GM12878 (cell line): ENCODE measurements around the gene VTI1A. TPM values are rescaled to one million over a fixed set of nuclear protein-coding genes. Genes with fewer than 3 reads are reported as not detected.

Experiments used
- ATAC-seq: fragments of 200-7000 bp; cut with Tn5 transposase; 3 replicates; pipeline ENCODE4 v1.9.1; 2020; ENCODE audit warnings: mild to moderate bottlenecking, moderate library complexity
- BruUV-seq: library from RNA; stranded (reverse); fragments of 400-500 nt; replicated peaks from 2 replicates; lab custom pipeline; 2021; lab: Mats Ljungman, UMichigan
- CTCF ChIA-PET: fragments of 300-600 bp; sonication (Branson Sonifier 250); formaldehyde crosslinking; extraction: SDS; loops from one replicate; lab custom pipeline; 2021; ENCODE audit warnings: inconsistent platforms; lab: Yijun Ruan, JAX
- POLR2A ChIA-PET: fragments of 350-600 bp; formaldehyde crosslinking; extraction: SDS; loops from one replicate; lab custom pipeline; 2021; ENCODE audit warnings: inconsistent platforms; lab: Charles Lee
- RAD21 ChIA-PET: fragments of 300-600 bp; sonication (Branson Sonifier 250); formaldehyde crosslinking; loops from one replicate; lab custom pipeline; 2023; ENCODE audit warnings: antibody characterized with exemption; ENCODE audit not compliant: unreplicated experiment; lab: Charles Lee
- SMC1A ChIA-PET: fragments of 300-600 bp; sonication (Branson Sonifier 250); formaldehyde crosslinking; loops from one replicate; lab custom pipeline; 2023; ENCODE audit not compliant: unreplicated experiment, uncharacterized antibody; lab: Charles Lee
- DNase-seq: peaks from one replicate; pipeline ENCODE4 v3.0.0-alpha.2; 2011; ENCODE audit warnings: low read depth, low spot score
- FAIRE-seq: peaks from 3 replicates; lab custom pipeline; 2011; peaks lifted over from hg19 to GRCh38; lab: Jason Lieb, UNC
- H2AFZ ChIP-seq: 2 replicates; pipeline ENCODE4 v1.6.0; 2011; ENCODE audit warnings: low read depth, low read length, control low read depth; ENCODE audit not compliant: control insufficient read depth
- H3K27ac ChIP-seq: 2 replicates; pipeline ENCODE4 v1.5.1; 2011; ENCODE audit warnings: control low read depth; ENCODE audit not compliant: control insufficient read depth, insufficient read depth
- H3K27me3 ChIP-seq, 2 experiments: replicated peaks in 1 of 2; 2 replicates each; pipeline versions ENCODE4 v1.6.0 to v1.6.1; 2011; ENCODE audit warnings: low read length in 1 of 2; ENCODE audit not compliant: control insufficient read depth in 2 of 2, insufficient read depth in 2 of 2
- H3K36me3 ChIP-seq, 2 experiments: 2 replicates each; pipeline ENCODE4 v1.5.1; 2011; ENCODE audit warnings: low read length in 1 of 2; ENCODE audit not compliant: control insufficient read depth in 2 of 2, insufficient read depth in 2 of 2
- H3K4me1 ChIP-seq: 2 replicates; pipeline ENCODE4 v1.6.1; 2011; ENCODE audit warnings: mild to moderate bottlenecking, low read length, moderate library complexity, mixed read lengths; ENCODE audit not compliant: control insufficient read depth, insufficient read depth
- H3K4me2 ChIP-seq: 2 replicates; pipeline ENCODE4 v1.6.0; 2011; ENCODE audit warnings: control low read depth; ENCODE audit not compliant: control insufficient read depth, insufficient read depth
- H3K4me3 ChIP-seq: fragments of 200-600 bp; sonication (generic); 2 replicates; pipeline ENCODE4 v1.5.1; 2016
- H3K79me2 ChIP-seq: 2 replicates; pipeline ENCODE4 v1.6.0; 2011; ENCODE audit warnings: low read length; ENCODE audit not compliant: control insufficient read depth, insufficient read depth
- H3K9ac ChIP-seq: 2 replicates; pipeline ENCODE4 v1.8.0; 2011; ENCODE audit warnings: low read length, control low read depth, mixed read lengths; ENCODE audit not compliant: control insufficient read depth, insufficient read depth
- H3K9me3 ChIP-seq: replicated peaks from 3 replicates; pipeline ENCODE4 v1.5.1; 2011; ENCODE audit warnings: mild to moderate bottlenecking, low read length; ENCODE audit not compliant: control insufficient read depth, insufficient read depth
- H4K20me1 ChIP-seq: 2 replicates; pipeline ENCODE4 v1.6.0; 2011; ENCODE audit not compliant: control insufficient read depth, insufficient read depth
- BACH1 ChIP-seq: fragments of 450-650 bp; IDR thresholded peaks from 2 replicates; pipeline ENCODE4 v1.6.1; 2017; ENCODE audit warnings: mild to moderate bottlenecking, borderline replicate concordance
- BCLAF1 ChIP-seq: fragments of 450-650 bp; IDR thresholded peaks from 2 replicates; pipeline ENCODE4 v1.6.1; 2017; ENCODE audit warnings: antibody characterized with exemption, mild to moderate bottlenecking, moderate library complexity
- IKZF2 ChIP-seq, 2 experiments: fragments of 450-650 bp; IDR thresholded peaks; 2 replicates each; pipeline ENCODE4 v1.6.1; 2017; ENCODE audit warnings: mild to moderate bottlenecking in 2 of 2, moderate library complexity in 2 of 2
- NKRF ChIP-seq: fragments of 450-650 bp; conservative IDR thresholded peaks from 2 replicates; pipeline ENCODE4 v1.6.1; 2017; ENCODE audit warnings: mild to moderate bottlenecking, moderate library complexity
- PAX8 ChIP-seq: fragments of 450-650 bp; IDR thresholded peaks from 2 replicates; pipeline ENCODE4 v1.6.1; 2017; ENCODE audit warnings: mild to moderate bottlenecking, moderate library complexity
- POLR2AphosphoS5 ChIP-seq: IDR thresholded peaks from 2 replicates; pipeline ENCODE4 v1.6.1; 2011; ENCODE audit warnings: mild to moderate bottlenecking, low read length, inconsistent platforms
- RB1 ChIP-seq: fragments of 450-650 bp; formaldehyde crosslinking; IDR thresholded peaks from 2 replicates; pipeline ENCODE4 v1.6.1; 2017; ENCODE audit warnings: mild to moderate bottlenecking, borderline replicate concordance
- RELA ChIP-seq: fragments of 450-650 bp; IDR thresholded peaks from 2 replicates; pipeline ENCODE4 v1.8.0; 2014; ENCODE audit warnings: borderline replicate concordance; ENCODE audit not compliant: partially characterized antibody
- SMARCA5 ChIP-seq: fragments of 450-650 bp; IDR thresholded peaks from 2 replicates; pipeline ENCODE4 v1.6.1; 2017; ENCODE audit warnings: mild to moderate bottlenecking
- USF2 ChIP-seq: IDR thresholded peaks from 2 replicates; pipeline ENCODE4 v1.6.1; 2011; ENCODE audit warnings: low read depth, low read length, improper control_type of control experiment, borderline replicate concordance
- ZNF622 ChIP-seq: fragments of 450-650 bp; IDR thresholded peaks from 2 replicates; pipeline ENCODE4 v1.6.1; 2017; ENCODE audit warnings: mild to moderate bottlenecking, inconsistent platforms
- WGBS: methylation state at CpG from one replicate; pipeline ENCODE4 v1.1.6; 2016; ENCODE audit warnings: low lambda C conversion rate; ENCODE audit not compliant: insufficient replicate concordance, insufficient coverage; ENCODE audit errors: missing lambda C conversion rate; 5-methylcytosine and 5-hydroxymethylcytosine counted together
- in situ Hi-C: fragments of 300-500 bp; cut with MboI; formaldehyde crosslinking; loops from 9 replicates; pipeline ENCODE4 v1.14.3; 2018; ENCODE audit warnings: mixed read lengths
- intact Hi-C: fragments of 100-400 bp; cut with micrococcal nuclease; formaldehyde crosslinking; loops from one replicate; pipeline ENCODE4 v1.14.2; 2022; ENCODE audit not compliant: unreplicated experiment
- polyA plus RNA-seq, 11 experiments: library from polyadenylated mRNA; depleted of rRNA in 4 of 11; unstranded in 6 of 11; stranded (reverse) in 5 of 11; fragments of >200 nt; fragmentation: Nextera tagmentation in 4 of 11; fragmentation: Illumina TruSeq in 1 of 11; extraction: Ambion mirVana in 4 of 11; extraction: Trizol in 1 of 11; gene quantifications; 1 replicate in 1 of 11; 2 replicates in 10 of 11; pipeline versions ENCODE4 v1.2.1 to v1.2.3, GENCODE V29; 2011 to 2016; ENCODE audit warnings: inconsistent platforms in 2 of 11, missing spikeins in 2 of 11, low read depth in 1 of 11
- total RNA-seq, 4 experiments: library from RNA; depleted of rRNA in 3 of 4; stranded (reverse); fragments of >200 nt in 3 of 4; fragmentation: Illumina TruSeq in 1 of 4; extraction: Trizol in 1 of 4; gene quantifications; 2 replicates each; pipeline versions ENCODE4 v1.2.1 to v1.2.3, GENCODE V29; 2013 to 2021

VTI1A gene
- total and polyA plus RNA-seq, 10 of the 15 experiments (the other 5 are each of a cell fraction or from before 2014, with no cell fraction given) = 12.4 to 43.2 (median 27.5) TPM

GRCh38 chr10:112784022-112784461 is 337.0 kb downstream of the VTI1A start:
- SMC1A ChIA-PET = no interaction called here
- no peaks in the 10 kb centered on the region for H3K9me3 ChIP-seq
- intact Hi-C loops = no loop called here
- H2AFZ ChIP-seq = no peak overlapping the region
- H3K9ac ChIP-seq = no peak overlapping the region
- in situ Hi-C loops = no loop called here
- H3K4me3 ChIP-seq = no peak overlapping the region
- WGBS = 91% methylated on average over 8 of the region's 8 CpGs
- RAD21 ChIA-PET = no interaction called here
- H3K36me3 ChIP-seq = no peaks in the 10 kb centered on the region
- POLR2A ChIA-PET = no interaction called here
- ATAC-seq (no peak), FAIRE-seq (no peak), DNase-seq (no peak)
- BruUV-seq = no TSS peak
- H3K27me3 ChIP-seq = no peaks in the 10 kb centered on the region
- no peaks in the 10 kb centered on the region for H3K4me1 ChIP-seq
- H3K27ac ChIP-seq = no peak overlapping the region
- H4K20me1 ChIP-seq = no peaks in the 10 kb centered on the region
- TF ChIP-seq NKRF = no peak
- no peak for TF ChIP-seq USF2
- no peak for TF ChIP-seq BACH1
- no peak for TF ChIP-seq SMARCA5
- TF ChIP-seq PAX8 = no peak
- no peak for TF ChIP-seq BCLAF1
- no peak for TF ChIP-seq POLR2AphosphoS5
- no peak for TF ChIP-seq ZNF622
- no peak for TF ChIP-seq IKZF2 (IDR thresholded peaks at IDR 0.05)
- no peak for TF ChIP-seq RELA
- TF ChIP-seq RB1 = no peak
- H3K4me2 ChIP-seq = no peak overlapping the region
- H3K79me2 ChIP-seq = no peaks in the 10 kb centered on the region
- CTCF ChIA-PET = no interaction called here
